Measurements from ENCODE around the gene CAMK4. TPM values are rescaled to one million over a fixed set of nuclear protein-coding genes. Genes with fewer than 3 reads are reported as not detected.

Gene CAMK4
- total and polyA plus RNA-seq, 9 of the 15 experiments (the other 6 are each of a cell fraction or from before 2014, with no cell fraction given): 0.35 TPM; not detected in 8

- H4K20me1 ChIP-seq (replicated peaks; ENCODE audit: control insufficient read depth, insufficient read depth, low read length): no peaks in the 10 kb centered on the region
- DNase-seq (ENCODE audit: extremely low read depth in 1 of 4, low spot score in 3 of 4) (no peak), FAIRE-seq (no peak), ATAC-seq (no peak)
- no peaks in the 10 kb centered on the region for H3K36me3 ChIP-seq (ENCODE audit: control insufficient read depth, insufficient read depth, low read length)
- 0 out of 2 replicates have a peak overlapping the region, but pooled peaks have one; percentile 46 for H2AFZ ChIP-seq (ENCODE audit: low read depth, low read length)
- POLR2A ChIA-PET: no interaction called here
- in situ Hi-C loops (cut with MboI) (loop anchor here (25.0 kb wide), 1 partner anchor 759 kb away; no protein-coding TSS in a partner anchor), intact Hi-C loops (cut with micrococcal nuclease) (no loop called here)
- H3K27ac ChIP-seq (ENCODE audit: extremely low read depth, low read depth, low read length): no peak overlapping the region
- no peaks in the 10 kb centered on the region for H3K9me1 ChIP-seq (ENCODE audit: control insufficient read depth, insufficient read depth, low read length)
- TF ChIP-seq ZNF655 (CRISPR knock-in tag; IDR thresholded peaks at IDR 0.05): no peak
- TF ChIP-seq FOXJ3 (CRISPR knock-in tag; IDR thresholded peaks at IDR 0.05): no peak
- TF ChIP-seq ZNF444 (CRISPR knock-in tag; IDR thresholded peaks at IDR 0.05): no peak
- TF ChIP-seq NFYB (IDR thresholded peaks at IDR 0.05; ENCODE audit: extremely low read depth, insufficient read length): no peak
- no peak for TF ChIP-seq ZNF561 (CRISPR knock-in tag; conservative IDR thresholded peaks at IDR 0.05)
- no peak for TF ChIP-seq CSDE1 (IDR thresholded peaks at IDR 0.05)
- TF ChIP-seq SP2 (IDR thresholded peaks at IDR 0.05; ENCODE audit: extremely low read depth, low read depth, low read length, poor library complexity, severe bottlenecking): no peak
- no peak for TF ChIP-seq ZFPM2 (CRISPR knock-in tag; IDR thresholded peaks at IDR 0.05)
- TF ChIP-seq PTTG1 (tag; IDR thresholded peaks at IDR 0.05; ENCODE audit: low read depth): no peak
- no peak for TF ChIP-seq OTX1 (CRISPR knock-in tag; IDR thresholded peaks at IDR 0.05)
- no peak for TF ChIP-seq TEAD1 (CRISPR knock-in tag; IDR thresholded peaks at IDR 0.05)
- TF ChIP-seq NR0B1 (IDR thresholded peaks at IDR 0.05; ENCODE audit: partially characterized antibody): no peak
- TF ChIP-seq PHF20 (IDR thresholded peaks at IDR 0.05; ENCODE audit: partially characterized antibody): no peak
- no peak for TF ChIP-seq DDX20 (tag; IDR thresholded peaks at IDR 0.05; ENCODE audit: low read depth)
- no peak for TF ChIP-seq KDM4B (IDR thresholded peaks at IDR 0.05; ENCODE audit: borderline replicate concordance in 2 of 2, low read depth in 1 of 2)
- no peak for TF ChIP-seq DNMT1 (IDR thresholded peaks at IDR 0.05)
- TF ChIP-seq MTA2 (IDR thresholded peaks at IDR 0.05; ENCODE audit: low read depth): no peak
- no peak for TF ChIP-seq KDM2B (CRISPR knock-in tag; IDR thresholded peaks at IDR 0.05)
- H3K4me2 ChIP-seq (ENCODE audit: insufficient read depth, low read length): no peak overlapping the region
- no peaks in the 10 kb centered on the region for H3K9me3 ChIP-seq (replicated peaks; ENCODE audit: control insufficient read depth, insufficient read depth, low read depth, low read length)
- CTCF ChIA-PET (ENCODE audit: low intra/inter-chr PET ratio): no interaction called here
- no peak overlapping the region for H3K9ac ChIP-seq (ENCODE audit: insufficient read depth in 1 of 2, low read depth in 2 of 2, low read length in 2 of 2)
- no peaks in the 10 kb centered on the region for H3K27me3 ChIP-seq (ENCODE audit: control insufficient read depth in 2 of 2, insufficient read depth in 2 of 2, low read length in 2 of 2)
- no peaks in the 10 kb centered on the region for H3K79me2 ChIP-seq (ENCODE audit: control insufficient read depth, insufficient read depth, low read length)
- WGBS (ENCODE audit: insufficient coverage, low coverage, missing lambda C conversion rate): 26% methylated on average over 3 of the region's 3 CpGs
- H3K4me3 ChIP-seq: no peak overlapping the region
- H3K4me1 ChIP-seq (replicated peaks in 1 of 2; ENCODE audit: control insufficient read depth in 2 of 2, insufficient read depth in 2 of 2, low read length in 2 of 2): no peaks in the 10 kb centered on the region
- no TSS peak for BruUV-seq (replicated peaks)
Observed at GRCh38 chr5:111520908-111521307, 296.7 kb downstream of the CAMK4 start.
